HepG2 (cell line): ENCODE results near the gene KRTAP10-4. TPM values are rescaled to one million over a fixed set of nuclear protein-coding genes. Genes with fewer than 3 reads are reported as not detected.

Experiments
- ATAC-seq: fragments of 200-7000 bp; cut with Tn5 transposase; 3 replicates; pipeline ENCODE4 v1.9.1; 2020; ENCODE audit warnings: mild to moderate bottlenecking, moderate library complexity
- BruUV-seq: library from RNA; stranded (reverse); fragments of 400-500 nt; replicated peaks from 2 replicates; lab custom pipeline; 2021; lab: Mats Ljungman, UMichigan
- CTCF ChIA-PET: fragments of 300-600 bp; formaldehyde crosslinking; extraction: SDS; loops from one replicate; lab custom pipeline; 2021; ENCODE audit warnings: low total read pairs, inconsistent platforms, low intra/inter-chr PET ratio; lab: Yijun Ruan, JAX
- POLR2A ChIA-PET: fragments of 350-600 bp; sonication (Branson Sonifier 250); formaldehyde crosslinking; loops from one replicate; lab custom pipeline; 2020; ENCODE audit warnings: antibody characterized with exemption, inconsistent platforms; lab: Yijun Ruan, JAX
- DNase-seq: peaks from one replicate; pipeline ENCODE4 v3.0.0-alpha.2; 2015; ENCODE audit warnings: low spot score
- FAIRE-seq: peaks from 3 replicates; lab custom pipeline; 2011; peaks lifted over from hg19 to GRCh38; lab: Jason Lieb, UNC
- H2AFZ ChIP-seq: one replicate; pipeline ENCODE4 v1.6.1; 2011; ENCODE audit warnings: low read length, inconsistent platforms
- H3K27ac ChIP-seq: fragments of 300-600 bp; 3 replicates; pipeline ENCODE4 v1.8.0; 2011; ENCODE audit warnings: mixed run types, mild to moderate bottlenecking, mixed read lengths, low read length, inconsistent platforms; ENCODE audit not compliant: insufficient read depth; ENCODE audit errors: extremely low read length
- H3K27me3 ChIP-seq, 2 experiments: fragments of 200-600 bp in 1 of 2; 2 replicates in 1 of 2; 3 replicates in 1 of 2; pipeline versions ENCODE4 v1.6.0 to v1.8.0; 2011; ENCODE audit warnings: low read length in 2 of 2, mild to moderate bottlenecking in 2 of 2, moderate library complexity in 2 of 2, inconsistent platforms in 1 of 2; ENCODE audit not compliant: insufficient read depth in 2 of 2, control insufficient read depth in 1 of 2
- H3K36me3 ChIP-seq, 2 experiments: fragments of 200-600 bp in 1 of 2; replicated peaks in 1 of 2; 2 replicates in 1 of 2; 3 replicates in 1 of 2; pipeline versions ENCODE4 v1.5.1 to v1.8.0; 2011; ENCODE audit warnings: low read length in 2 of 2, inconsistent platforms in 1 of 2; ENCODE audit not compliant: insufficient read depth in 2 of 2, control insufficient read depth in 1 of 2
- H3K4me1 ChIP-seq: 2 replicates; pipeline ENCODE4 v1.5.1; 2012; ENCODE audit warnings: low read length, inconsistent platforms; ENCODE audit not compliant: insufficient read depth
- H3K4me2 ChIP-seq: 2 replicates; pipeline ENCODE4 v1.6.0; 2011; ENCODE audit warnings: low read depth, low read length, inconsistent platforms
- H3K4me3 ChIP-seq, 3 experiments: fragments of 200-600 bp in 1 of 3; sonication (generic), shearing (Covaris generic) in 1 of 3; replicated peaks in 1 of 3; 2 replicates each; pipeline ENCODE4 v1.5.1; 2011 to 2016; ENCODE audit warnings: low read length in 3 of 3, inconsistent platforms in 2 of 3, low read depth in 2 of 3, mild to moderate bottlenecking in 2 of 3, control low read depth in 1 of 3, mixed read lengths in 1 of 3; ENCODE audit not compliant: insufficient read depth in 1 of 3
- H3K79me2 ChIP-seq: one replicate; pipeline ENCODE4 v1.6.1; 2011; ENCODE audit warnings: low read length, inconsistent platforms; ENCODE audit not compliant: insufficient read depth
- H3K9ac ChIP-seq: 2 replicates; pipeline ENCODE4 v1.6.0; 2011; ENCODE audit warnings: mild to moderate bottlenecking, low read depth, low read length, inconsistent platforms; ENCODE audit not compliant: insufficient read depth
- H3K9me3 ChIP-seq: 2 replicates; pipeline ENCODE4 v1.5.1; 2012; ENCODE audit warnings: mild to moderate bottlenecking, low read length
- H4K20me1 ChIP-seq: 2 replicates; pipeline ENCODE4 v1.6.0; 2011; ENCODE audit warnings: inconsistent platforms, mild to moderate bottlenecking, low read length, moderate library complexity; ENCODE audit not compliant: insufficient read depth
- ASH2L ChIP-seq: fragments of 300-600, 200-600 bp; sonication (generic); IDR thresholded peaks from 2 replicates; pipeline ENCODE4 v1.7.0; 2017; ENCODE audit warnings: low read depth, mild to moderate bottlenecking, moderate library complexity, mixed read lengths, low read length; ENCODE audit not compliant: insufficient read length
- CEBPB ChIP-seq: IDR thresholded peaks from 2 replicates; pipeline ENCODE4 v1.6.1; 2011; ENCODE audit warnings: low read depth, low read length, improper control_type of control experiment, borderline replicate concordance
- ETS1 ChIP-seq: sonication (generic); formaldehyde crosslinking; IDR thresholded peaks from 2 replicates; pipeline ENCODE4 v1.4.0; 2020; ENCODE audit warnings: missing genetic modification reagents
- FOXA1 ChIP-seq, 2 experiments: fragments of 450-650 bp in 1 of 2; sonication (generic) in 1 of 2; formaldehyde crosslinking in 1 of 2; IDR thresholded peaks; 2 replicates each; pipeline versions ENCODE4 v1.4.0 to v1.6.1; 2016 to 2020; ENCODE audit warnings: missing genetic modification reagents in 1 of 2
- GABPB1 ChIP-seq: IDR thresholded peaks from 2 replicates; pipeline ENCODE4 v1.6.1; 2016; ENCODE audit warnings: mild to moderate bottlenecking, missing genetic modification reagents, moderate library complexity, missing compliant biosample characterization
- HCFC1 ChIP-seq: fragments of 150-350 bp; IDR thresholded peaks from 2 replicates; pipeline ENCODE4 v1.6.1; 2014; ENCODE audit warnings: low read depth, low read length
- JUN ChIP-seq: sonication (generic); formaldehyde crosslinking; IDR thresholded peaks from 2 replicates; pipeline ENCODE4 v1.4.0; 2020; ENCODE audit warnings: mild to moderate bottlenecking, missing genetic modification reagents
- KDM1A ChIP-seq: IDR thresholded peaks from 2 replicates; pipeline ENCODE4 v1.6.1; 2016; ENCODE audit warnings: missing compliant biosample characterization
- KLF6 ChIP-seq: IDR thresholded peaks from 2 replicates; pipeline ENCODE4 v1.8.0; 2016; ENCODE audit warnings: missing biosample characterization, missing genetic modification reagents
- NR3C1 ChIP-seq: sonication (generic); formaldehyde crosslinking; IDR thresholded peaks from 2 replicates; pipeline ENCODE4 v1.4.0; 2020; ENCODE audit warnings: missing genetic modification reagents
- PAF1 ChIP-seq: IDR thresholded peaks from 2 replicates; pipeline ENCODE4 v1.6.1; 2016; ENCODE audit warnings: missing genetic modification reagents, missing compliant biosample characterization
- SOX6 ChIP-seq, 2 experiments: fragments of 450-650 bp in 1 of 2; sonication (generic) in 1 of 2; formaldehyde crosslinking in 1 of 2; IDR thresholded peaks; 2 replicates each; pipeline versions ENCODE4 v1.4.0 to v1.6.1; 2017 to 2020; ENCODE audit warnings: antibody characterized with exemption in 1 of 2, mild to moderate bottlenecking in 1 of 2, missing genetic modification reagents in 1 of 2
- ZNF296 ChIP-seq: sonication (generic); formaldehyde crosslinking; conservative IDR thresholded peaks from 2 replicates; pipeline ENCODE4 v1.5.0; 2020; ENCODE audit warnings: mild to moderate bottlenecking, missing genetic modification reagents
- ZNF543 ChIP-seq: sonication (generic); formaldehyde crosslinking; IDR thresholded peaks from 2 replicates; pipeline ENCODE4 v1.4.0; 2020; ENCODE audit warnings: mild to moderate bottlenecking, missing genetic modification reagents
- ZNF670 ChIP-seq: sonication (generic); formaldehyde crosslinking; IDR thresholded peaks from 2 replicates; pipeline ENCODE4 v1.8.0; 2022; ENCODE audit warnings: mild to moderate bottlenecking, missing genetic modification reagents, borderline replicate concordance
- ZNF878 ChIP-seq: sonication (generic); formaldehyde crosslinking; IDR thresholded peaks from 2 replicates; pipeline ENCODE4 v1.8.1; 2023; ENCODE audit warnings: mild to moderate bottlenecking, missing genetic modification reagents, moderate library complexity
- ZSCAN21 ChIP-seq: sonication (generic); formaldehyde crosslinking; IDR thresholded peaks from 2 replicates; pipeline ENCODE4 v1.8.0; 2022; ENCODE audit warnings: mild to moderate bottlenecking, missing genetic modification reagents, moderate library complexity, borderline replicate concordance
- WGBS: methylation state at CpG from one replicate; pipeline ENCODE4 v1.1.6; 2017; ENCODE audit warnings: low lambda C conversion rate; 5-methylcytosine and 5-hydroxymethylcytosine counted together
- in situ Hi-C: cut with HindIII; loops from 2 replicates; pipeline ENCODE4 v1.10.0; 2017; ENCODE audit warnings: low pct_unique_long_range_greater_than_20kb; ENCODE audit not compliant: extremely low pct_ligation_motif_present
- intact Hi-C: fragments of 100-400 bp; cut with micrococcal nuclease; formaldehyde crosslinking; loops from one replicate; pipeline ENCODE4 v1.10.0; 2022; ENCODE audit not compliant: unreplicated experiment
- polyA plus RNA-seq, 8 experiments: library from polyadenylated mRNA; depleted of rRNA in 3 of 8; stranded (reverse) in 7 of 8; unstranded in 1 of 8; fragments of >200 nt; fragmentation: Illumina TruSeq in 4 of 8; extraction: Trizol in 4 of 8; gene quantifications; 2 replicates each; pipeline versions ENCODE4 v1.2.1 to v1.2.3, GENCODE V29; 2011 to 2016; ENCODE audit warnings: low read depth in 4 of 8, missing spikeins in 1 of 8, mixed read lengths in 1 of 8; ENCODE audit not compliant: insufficient read depth in 1 of 8
- total RNA-seq, 5 experiments: library from RNA; depleted of rRNA; stranded (reverse); fragments of >200 nt; fragmentation: Illumina TruSeq; extraction: Trizol; gene quantifications; 2 replicates each; pipeline ENCODE4 v1.2.3, GENCODE V29; 2016; ENCODE audit warnings: low read depth in 1 of 5
- TF ChIP-seq, protein P1 (sequence below): sonication (generic); formaldehyde crosslinking; IDR thresholded peaks from 2 replicates; pipeline ENCODE4 v1.8.0; 2022; ENCODE audit warnings: mild to moderate bottlenecking, missing genetic modification reagents, borderline replicate concordance

KRTAP10-4 gene
- total and polyA plus RNA-seq, 2 of the 13 experiments (the other 11 are each of a cell fraction or from before 2014, with no cell fraction given), result not detected

GRCh38 chr21:44611551-44611950 lies 38.0 kb downstream of the KRTAP10-4 start:
- Histone ChIP-seq H3K27ac (no peak overlapping the region), H3K36me3 (no peaks in the 10 kb centered on the region), H3K4me2 (no peak overlapping the region), H2AFZ (no peak overlapping the region), H3K9me3 (peaks cover 24% of the 10 kb centered on the region; the same call in 1 of the 2 replicates), H3K79me2 (no peaks in the 10 kb centered on the region), H3K9ac (no peak overlapping the region), H4K20me1 (no peaks in the 10 kb centered on the region), H3K4me3 (no peak overlapping the region), H3K4me1 (no peaks in the 10 kb centered on the region), H3K27me3 (peaks cover 1 to 22% of the 10 kb centered on the region in 2 experiments; a peak in 3 of 5 replicates)
- ATAC-seq (no peak), DNase-seq (no peak), FAIRE-seq (no peak)
- no TSS peak for BruUV-seq
- intact Hi-C loops (no loop called here), in situ Hi-C loops (no loop called here)
- POLR2A ChIA-PET, result no interaction called here
- no peak for TF ChIP-seq ZSCAN21 (CRISPR knock-in tag)
- TF ChIP-seq HCFC1, result no peak
- no peak for TF ChIP-seq ZNF878 (CRISPR knock-in tag)
- no peak for TF ChIP-seq ZNF670 (CRISPR knock-in tag)
- TF ChIP-seq NR3C1 (CRISPR knock-in tag), result no peak
- CTCF ChIA-PET, result no interaction called here
- 16% methylated on average over 4 of the region's 4 CpGs for WGBS

- BruUV-seq, result no TSS peak
- no peaks in the 10 kb centered on the region for H3K36me3 ChIP-seq
- WGBS, result 100% methylated on average over 2 of the region's 8 CpGs
- ChIA-PET CTCF (no interaction called here), POLR2A (no interaction called here)
- DNase-seq (no peak), ATAC-seq (no peak), FAIRE-seq (no peak)
- H3K4me1 ChIP-seq, result no peaks in the 10 kb centered on the region
- no peak within 1 kb of the TSS for H3K9ac ChIP-seq
- no peak within 1 kb of the TSS for H3K4me3 ChIP-seq
- intact Hi-C loops (no loop called here), in situ Hi-C loops (no loop called here)
- no peaks in the 10 kb centered on the region for H3K79me2 ChIP-seq
- no peaks in the 10 kb centered on the region for H4K20me1 ChIP-seq
- peaks cover 24% of the 10 kb centered on the region; the same call in 1 of the 2 replicates for H3K9me3 ChIP-seq
- no peak within 1 kb of the TSS for H3K4me2 ChIP-seq
- H3K27me3 ChIP-seq, result peaks cover 1 to 25% of the 10 kb centered on the region in 2 experiments; a peak in 3 of 5 replicates
- H3K27ac ChIP-seq, result no peak within 1 kb of the TSS
- no peak within 1 kb of the TSS for H2AFZ ChIP-seq
- TF ChIP-seq ZNF296 (CRISPR knock-in tag) (no peak), SOX6 (IDR thresholded peaks at IDR 0.05) (no peak), SOX6 (CRISPR knock-in tag; IDR thresholded peaks at IDR 0.05) (no peak), ETS1 (CRISPR knock-in tag) (no peak), KDM1A (no peak), PAF1 (no peak), CEBPB (no peak), GABPB1 (CRISPR knock-in tag) (no peak), ASH2L (no peak), JUN (CRISPR knock-in tag) (no peak), FOXA1 (IDR thresholded peaks at IDR 0.05) (no peak), FOXA1 (CRISPR knock-in tag; IDR thresholded peaks at IDR 0.05) (no peak), ZNF543 (CRISPR knock-in tag) (no peak), KLF6 (no peak)
- TF ChIP-seq, protein P1, sequence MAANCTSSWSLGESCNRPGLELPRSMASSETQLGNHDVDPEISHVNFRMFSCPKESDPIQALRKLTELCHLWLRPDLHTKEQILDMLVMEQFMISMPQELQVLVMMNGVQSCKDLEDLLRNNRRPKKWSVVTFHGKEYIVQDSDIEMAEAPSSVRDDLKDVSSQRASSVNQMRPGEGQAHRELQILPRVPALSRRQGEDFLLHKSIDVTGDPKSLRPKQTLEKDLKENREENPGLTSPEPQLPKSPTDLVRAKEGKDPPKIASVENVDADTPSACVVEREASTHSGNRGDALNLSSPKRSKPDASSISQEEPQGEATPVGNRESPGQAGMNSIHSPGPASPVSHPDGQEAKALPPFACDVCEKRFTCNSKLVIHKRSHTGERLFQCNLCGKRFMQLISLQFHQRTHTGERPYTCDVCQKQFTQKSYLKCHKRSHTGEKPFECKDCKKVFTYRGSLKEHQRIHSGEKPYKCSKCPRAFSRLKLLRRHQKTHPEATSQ (CRISPR knock-in tag), result no peak
Observed at GRCh38 chr21:44612029-44612486, 38.5 kb downstream of the KRTAP10-4 start, which contains the start of gene KRTAP10-8. KRTAP10-8 (plus strand) TSS chr21:44612079; CDS start chr21:44612101, 22 bp downstream.
